Stimulated activated CD8-positive, alpha-beta memory T cell treated with anti-CD3 and anti-CD28 coated beads, Interleukin-4, amount 100 ng/mL, for 1 hour (primary cell): ENCODE measurements around the gene ARHGEF25.
"Not testable (repeated sequence)": the region's sequence is repeated elsewhere in the genome, so short reads cannot be mapped to it uniquely, and the experiment has no call there.

Experiments
- DNase-seq, 2 donors: peaks; one replicate each; pipeline ENCODE4 v3.0.0-alpha.2; 2020; ENCODE audit warnings: low read depth in 2 of 2, low spot score in 1 of 2

The ARHGEF25 gene

DNA sequence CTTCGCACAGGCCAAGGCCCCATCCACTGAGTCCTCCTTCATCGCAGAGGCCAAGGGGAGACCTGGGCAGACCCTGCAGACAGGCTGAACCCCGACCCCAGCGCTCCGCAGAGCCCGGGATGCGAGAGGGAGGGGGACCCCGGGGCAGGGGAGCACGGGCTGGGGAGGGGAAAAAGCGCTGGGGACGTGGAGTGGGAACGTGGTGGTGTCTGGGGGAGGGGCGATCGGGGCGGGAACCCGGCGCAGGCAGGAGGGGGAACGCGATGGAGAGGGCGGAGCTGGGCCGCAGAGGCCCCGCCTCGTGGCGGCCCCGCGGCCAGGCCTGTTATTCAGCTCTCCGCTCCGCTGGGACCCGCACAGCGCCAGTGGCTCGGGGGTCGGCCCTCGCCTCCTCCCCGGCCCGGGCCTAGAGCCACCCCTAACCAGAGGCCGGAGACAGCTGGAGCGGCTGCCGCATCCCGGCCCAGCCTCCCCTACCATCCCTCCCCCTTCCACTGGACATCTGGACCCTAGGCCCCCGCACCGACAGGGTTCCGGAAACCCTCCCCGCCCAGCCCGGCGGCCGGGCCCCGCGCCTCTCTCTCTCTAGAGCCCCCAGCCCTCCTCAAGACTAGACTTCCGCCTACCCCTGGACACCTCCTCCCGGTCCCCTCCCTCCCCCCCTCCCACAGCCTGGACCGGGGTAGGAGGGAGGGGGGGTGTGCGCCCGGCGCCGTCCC is at the start of gene ARHGEF25:
Gene ARHGEF25, plus strand, starts transcription at position 328 of the 719 bp plus-strand sequence. CDS start 460 bp downstream, outside the sequence.
- DNase-seq: no peak

DNA sequence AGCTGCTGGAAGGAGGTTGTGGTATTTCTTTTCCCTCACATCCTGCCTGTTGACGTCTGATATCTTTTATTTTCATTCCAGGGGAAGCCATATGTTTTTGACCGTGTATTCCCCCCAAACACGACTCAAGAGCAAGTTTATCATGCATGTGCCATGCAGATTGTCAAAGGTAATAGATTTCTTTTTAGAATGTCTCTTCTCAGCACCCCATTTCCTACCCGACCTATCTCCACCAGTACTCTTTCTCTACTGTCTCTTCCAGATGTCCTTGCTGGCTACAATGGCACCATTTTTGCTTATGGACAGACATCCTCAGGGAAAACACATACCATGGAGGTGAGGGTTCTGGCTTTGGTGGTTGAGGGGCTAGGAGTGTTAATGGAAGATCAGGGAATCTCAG is 47.9 kb upstream of the ARHGEF25 start:
- DNase-seq: no peak

DNA sequence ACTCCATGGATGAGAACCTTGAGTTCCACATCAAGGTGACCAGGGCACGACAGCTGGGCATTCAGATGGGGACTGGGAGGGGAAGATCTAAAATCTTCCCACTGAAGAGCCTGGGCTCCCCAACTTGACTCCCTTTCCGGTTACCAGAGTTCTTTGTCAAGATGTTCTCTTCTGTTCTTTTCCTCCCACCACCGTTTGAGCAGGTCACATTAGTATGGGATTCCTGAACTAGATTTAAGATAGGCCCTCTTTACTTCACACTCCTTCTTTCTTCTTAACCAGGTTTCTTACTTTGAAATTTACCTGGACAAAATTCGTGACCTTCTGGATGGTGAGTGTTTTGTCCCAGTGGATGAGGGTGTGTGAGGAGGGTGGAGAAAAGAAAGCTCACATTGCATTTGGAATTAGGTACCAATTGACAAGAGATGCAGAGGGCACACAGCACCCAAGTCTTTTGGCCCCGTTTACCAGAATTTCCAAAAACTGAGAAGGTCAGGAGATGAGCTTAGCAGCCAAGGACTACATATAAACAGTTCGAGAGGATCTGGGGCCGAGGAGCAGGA is 47.0 kb upstream of the ARHGEF25 start:
- no peak for DNase-seq

DNA sequence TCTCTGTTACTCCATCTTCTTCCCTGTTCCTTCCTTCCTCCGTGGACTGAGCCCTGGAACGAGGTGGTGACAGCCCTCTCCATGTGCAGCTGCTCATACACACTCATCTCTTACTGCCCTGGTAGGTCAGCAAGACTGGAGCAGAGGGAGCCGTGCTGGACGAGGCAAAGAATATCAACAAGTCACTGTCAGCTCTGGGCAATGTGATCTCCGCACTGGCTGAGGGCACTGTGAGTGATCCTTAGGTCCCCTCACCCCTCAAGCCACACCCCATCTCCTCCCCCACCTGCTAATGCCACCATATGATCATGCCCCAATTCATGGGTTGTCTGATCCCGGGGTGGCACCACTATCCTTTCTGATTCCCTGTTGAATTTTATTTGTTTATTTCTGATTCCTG is 42.4 kb upstream of the ARHGEF25 start:
- no peak for DNase-seq

DNA sequence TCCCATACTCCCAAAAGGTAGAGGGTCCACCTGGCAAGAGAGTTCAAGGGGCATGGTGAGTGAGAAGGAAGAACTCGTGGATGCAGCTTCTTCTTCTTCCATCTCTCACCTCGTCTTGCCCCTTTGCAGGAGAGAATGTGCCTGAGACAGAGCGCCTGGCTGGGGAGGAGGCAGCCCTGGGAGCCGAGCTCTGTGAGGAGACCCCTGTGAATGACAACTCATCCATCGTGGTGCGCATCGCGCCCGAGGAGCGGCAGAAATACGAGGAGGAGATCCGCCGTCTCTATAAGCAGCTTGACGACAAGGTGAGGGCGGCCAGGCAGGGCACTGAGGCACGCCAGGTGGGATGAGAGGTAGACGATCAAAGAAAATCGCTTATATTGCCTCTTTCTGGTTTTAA is 41.4 kb upstream of the ARHGEF25 start:
- no peak for DNase-seq

DNA sequence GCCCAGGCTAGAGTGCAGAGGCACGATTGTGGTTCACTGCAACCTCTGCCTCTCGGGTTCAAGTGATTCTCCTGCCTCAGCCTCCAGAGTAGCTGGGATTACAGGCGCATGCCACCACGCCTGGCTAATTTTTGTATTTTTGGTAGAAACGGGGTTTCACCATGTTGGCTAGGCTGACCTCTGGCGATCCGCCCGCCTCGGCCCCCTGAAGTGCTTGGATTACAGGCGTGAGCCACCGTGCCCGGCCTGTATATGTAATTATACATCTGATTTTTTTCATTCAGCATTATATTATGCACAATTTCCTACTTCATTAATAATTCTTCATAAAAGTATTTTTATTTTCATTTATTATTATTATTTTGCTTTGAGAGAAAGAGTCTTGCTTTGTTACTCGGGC is 40.8 kb upstream of the ARHGEF25 start:
- DNase-seq: not testable (repeated sequence)

DNA sequence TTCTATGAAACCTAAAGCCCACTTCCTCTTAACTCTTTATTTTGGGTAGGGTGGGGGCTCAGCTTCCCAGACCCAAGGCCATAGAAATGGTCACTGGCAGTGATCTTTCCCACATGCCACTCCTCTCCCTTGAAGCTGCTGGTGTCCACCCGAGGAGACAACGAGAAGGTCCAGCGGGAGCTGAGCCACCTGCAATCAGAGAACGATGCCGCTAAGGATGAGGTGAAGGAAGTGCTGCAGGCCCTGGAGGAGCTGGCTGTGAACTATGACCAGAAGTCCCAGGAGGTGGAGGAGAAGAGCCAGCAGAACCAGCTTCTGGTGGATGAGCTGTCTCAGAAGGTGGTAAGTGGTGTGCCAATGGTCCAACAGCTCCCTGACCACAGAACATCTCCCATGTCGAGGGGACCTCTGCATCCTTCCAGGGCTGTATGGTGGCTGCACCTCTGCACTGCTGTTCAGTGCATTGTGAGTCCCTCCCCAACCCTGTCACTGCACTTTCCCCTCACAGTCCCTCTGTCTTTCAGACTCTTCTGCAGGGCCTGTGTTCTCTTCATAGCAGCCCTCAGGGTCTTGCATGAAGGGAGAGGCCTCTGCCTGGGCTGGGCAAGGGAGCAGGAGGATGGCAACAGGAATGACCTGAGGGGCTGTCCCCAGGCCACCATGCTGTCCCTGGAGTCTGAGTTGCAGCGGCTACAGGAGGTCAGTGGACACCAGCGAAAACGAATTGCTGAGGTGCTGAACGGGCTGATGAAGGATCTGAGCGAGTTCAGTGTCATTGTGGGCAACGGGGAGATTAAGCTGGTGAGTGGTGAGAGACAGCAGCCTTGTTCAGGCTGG is 39.1 kb upstream of the ARHGEF25 start:
- no peak for DNase-seq

DNA sequence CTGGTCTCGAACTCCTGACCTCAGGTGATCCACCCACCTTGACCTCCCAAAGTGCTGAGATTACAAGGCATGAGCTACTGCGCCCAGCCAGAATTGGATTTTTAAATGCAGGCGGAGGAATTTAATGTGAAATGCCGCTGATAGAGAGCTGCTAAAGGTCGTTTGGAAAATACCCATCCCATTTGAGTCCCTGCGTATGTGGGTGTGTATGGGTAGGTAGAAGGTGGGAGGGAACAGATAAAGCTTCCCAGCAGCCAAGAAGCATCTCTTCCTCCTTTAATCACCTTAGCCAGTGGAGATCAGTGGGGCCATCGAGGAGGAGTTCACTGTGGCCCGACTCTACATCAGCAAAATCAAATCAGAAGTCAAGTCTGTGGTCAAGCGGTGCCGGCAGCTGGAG is 36.4 kb upstream of the ARHGEF25 start:
- no peak for DNase-seq

DNA sequence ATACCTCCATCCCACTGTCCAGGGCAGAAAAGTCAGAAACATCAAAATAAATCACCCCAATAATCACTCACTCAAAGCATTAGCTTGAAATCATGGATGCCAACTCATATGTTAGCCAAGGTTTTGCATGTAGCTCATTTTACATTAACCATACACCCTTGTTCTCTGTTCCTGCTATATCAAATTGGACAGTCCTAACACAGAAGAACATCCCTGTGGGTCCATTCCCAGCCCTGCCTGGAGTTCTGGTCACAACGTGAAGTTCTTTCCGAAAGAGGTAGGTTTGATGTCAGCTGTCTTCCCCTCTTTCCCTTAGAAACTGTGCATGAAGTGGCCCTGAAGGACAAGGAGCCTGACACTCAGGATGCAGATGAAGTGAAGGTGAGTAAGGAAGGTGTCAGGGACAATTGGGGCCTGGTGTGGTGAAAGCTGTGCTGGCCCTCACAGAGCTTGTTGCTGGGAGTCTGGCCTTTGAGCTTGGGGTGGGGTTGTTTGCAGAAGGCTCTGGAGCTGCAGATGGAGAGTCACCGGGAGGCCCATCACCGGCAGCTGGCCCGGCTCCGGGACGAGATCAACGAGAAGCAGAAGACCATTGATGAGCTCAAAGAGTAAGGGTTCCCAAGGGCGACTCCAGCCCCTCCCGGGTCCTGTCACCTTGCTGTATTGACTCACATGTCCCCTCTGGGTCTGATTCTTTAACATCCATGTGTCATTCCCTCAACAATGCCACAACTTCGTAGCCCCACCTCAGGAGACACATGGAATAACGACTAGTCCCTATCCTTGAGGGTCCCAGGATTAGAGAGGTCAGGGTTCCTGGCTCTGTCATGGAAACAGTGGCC is 35.2 kb upstream of the ARHGEF25 start:
- DNase-seq: no peak

DNA sequence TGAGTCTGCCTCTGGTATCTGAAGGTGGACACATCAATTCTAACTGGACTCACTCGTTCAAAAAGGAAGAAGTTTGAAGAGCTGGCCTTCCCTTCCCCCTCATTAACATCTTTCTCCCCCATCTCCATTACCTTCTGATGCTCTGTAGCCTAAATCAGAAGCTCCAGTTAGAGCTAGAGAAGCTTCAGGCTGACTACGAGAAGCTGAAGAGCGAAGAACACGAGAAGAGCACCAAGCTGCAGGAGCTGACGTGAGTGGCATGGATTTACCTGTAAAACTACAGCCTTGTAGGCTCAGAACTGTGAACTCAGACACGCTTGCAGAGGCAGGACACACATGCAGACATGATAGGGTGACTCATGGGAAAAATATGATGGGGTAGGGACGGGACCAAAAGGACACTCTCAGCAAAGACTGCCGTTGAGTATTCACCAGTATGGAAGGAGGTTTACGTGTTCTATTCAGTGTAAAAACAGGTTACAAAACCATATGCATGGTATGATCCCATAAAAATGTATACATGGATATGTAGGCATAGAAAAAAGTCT is 34.5 kb upstream of the ARHGEF25 start:
- DNase-seq: no peak

DNA sequence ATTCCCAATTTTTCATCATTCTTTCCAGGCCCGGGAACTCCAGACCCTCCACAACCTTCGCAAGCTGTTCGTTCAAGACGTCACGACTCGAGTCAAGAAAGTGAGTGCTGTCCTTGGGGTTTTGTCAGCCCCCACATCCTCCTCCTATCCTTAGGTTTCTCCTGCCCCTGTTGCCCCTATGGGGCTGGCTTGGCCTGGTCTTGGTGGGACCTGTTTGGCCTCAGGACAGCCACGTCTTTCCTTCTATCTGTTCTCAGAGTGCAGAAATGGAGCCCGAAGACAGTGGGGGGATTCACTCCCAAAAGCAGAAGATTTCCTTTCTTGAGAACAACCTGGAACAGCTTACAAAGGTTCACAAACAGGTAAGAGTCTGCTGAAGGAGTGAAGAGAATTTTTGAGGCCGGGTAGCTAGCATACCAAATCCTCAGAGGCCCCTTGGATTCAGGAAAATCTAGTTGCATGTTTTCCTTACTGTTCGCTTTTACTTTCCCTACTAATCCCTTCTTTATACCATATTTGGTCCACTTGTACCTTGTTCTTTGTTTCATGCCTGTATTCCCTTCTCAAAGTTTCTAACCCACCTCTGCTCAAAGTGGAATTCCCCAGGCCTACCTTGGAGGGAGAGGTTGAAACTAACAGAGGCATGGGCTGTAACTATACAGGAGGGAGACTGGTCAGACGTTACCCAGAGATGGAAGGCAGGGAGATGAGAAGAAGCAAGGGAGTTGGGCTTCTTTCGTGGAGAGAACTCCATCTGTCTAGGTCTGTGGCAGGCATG is 33.1 kb upstream of the ARHGEF25 start:
- no peak for DNase-seq

DNA sequence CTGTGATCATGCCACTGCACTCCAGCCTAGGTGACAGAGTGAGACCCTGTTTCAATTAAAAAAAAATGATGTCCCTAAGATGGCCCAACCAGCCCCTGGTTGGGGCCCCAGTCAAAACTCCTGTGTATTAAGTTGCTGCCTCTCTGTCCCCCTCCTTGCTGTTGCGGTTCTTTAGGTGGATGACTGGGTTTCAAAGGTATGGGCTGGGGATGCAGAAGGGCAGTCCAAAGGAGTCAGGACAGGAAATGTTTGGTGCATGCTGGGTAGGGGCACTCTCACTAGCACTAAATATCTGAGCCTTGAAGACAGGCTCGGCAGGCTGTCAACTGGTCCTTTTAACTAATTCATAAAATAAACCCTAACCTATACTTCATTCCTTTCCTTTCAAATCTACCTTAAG is 32.2 kb upstream of the ARHGEF25 start:
- DNase-seq: no peak

DNA sequence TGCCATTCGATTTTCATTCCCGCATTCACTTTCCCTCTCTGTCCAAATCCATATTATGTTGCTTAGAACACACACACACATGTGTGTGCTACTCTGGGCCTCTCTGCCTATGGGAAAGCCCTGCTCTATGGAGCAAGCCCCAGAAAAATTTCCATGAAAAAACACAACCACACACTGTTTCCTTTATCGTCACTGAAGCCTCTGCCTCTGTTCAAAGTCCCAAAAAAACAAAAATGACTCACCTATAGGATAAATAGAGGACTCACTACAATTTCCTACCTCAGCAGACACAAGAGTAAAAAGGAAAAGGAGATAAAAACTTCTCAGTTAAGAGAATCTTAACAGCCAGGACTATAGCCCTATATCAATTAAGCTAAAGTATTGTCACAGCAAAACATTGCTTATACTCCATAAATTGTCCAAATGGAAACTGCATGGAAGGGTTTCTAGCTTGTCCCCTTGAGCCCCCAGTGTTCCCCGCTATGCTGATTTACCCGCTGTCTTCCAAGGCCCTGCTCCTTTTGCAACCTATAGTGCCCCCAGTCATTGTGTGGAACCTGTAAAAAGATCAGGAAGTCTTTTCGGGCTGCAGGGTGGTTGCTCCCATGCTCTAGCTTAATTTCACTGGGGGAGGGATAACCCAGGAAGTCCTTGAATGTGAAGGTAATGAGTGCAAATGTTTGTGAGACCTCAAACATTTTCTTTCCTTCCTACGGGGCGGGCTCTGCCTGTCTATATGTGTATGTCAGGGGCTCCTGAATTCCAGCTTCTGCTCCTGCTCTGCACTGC is 31.4 kb upstream of the ARHGEF25 start:
- DNase-seq: no peak

DNA sequence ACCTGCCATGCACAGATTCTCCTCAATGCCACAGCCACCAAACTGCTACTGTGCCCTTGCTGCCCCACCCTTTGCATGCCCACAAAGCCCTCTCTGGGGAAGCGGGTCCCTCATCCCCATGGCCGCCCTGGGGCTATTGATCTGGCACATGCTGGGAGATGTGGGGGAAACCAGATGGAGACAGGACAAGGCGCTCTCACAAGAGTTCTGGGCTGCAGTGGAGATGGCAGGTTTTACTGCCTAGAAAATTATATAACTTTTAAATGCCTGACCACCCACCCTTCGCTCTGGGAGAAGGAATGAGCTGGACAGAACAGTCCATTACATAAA is 30.8 kb upstream of the ARHGEF25 start:
- DNase-seq: no peak

DNA sequence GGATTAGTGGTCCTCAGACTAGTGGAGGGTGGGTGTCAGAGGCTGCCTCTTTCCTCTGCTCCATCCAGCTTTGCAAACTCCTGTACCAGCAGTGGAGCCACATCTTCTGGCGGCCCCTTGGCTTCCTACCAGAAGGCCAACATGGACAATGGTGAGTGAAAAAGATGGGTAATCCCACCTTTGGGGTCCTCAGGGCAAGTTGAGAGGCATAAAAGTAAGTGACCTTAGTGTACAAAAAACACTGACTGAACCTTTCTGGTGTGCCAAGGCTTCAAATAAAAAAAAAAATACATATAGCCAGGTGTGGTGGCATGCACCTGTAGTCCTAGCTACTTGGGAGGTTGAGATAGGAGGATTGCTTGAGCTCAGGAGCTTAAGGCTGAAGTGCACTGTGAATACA is 29.4 kb upstream of the ARHGEF25 start:
- no peak for DNase-seq

DNA sequence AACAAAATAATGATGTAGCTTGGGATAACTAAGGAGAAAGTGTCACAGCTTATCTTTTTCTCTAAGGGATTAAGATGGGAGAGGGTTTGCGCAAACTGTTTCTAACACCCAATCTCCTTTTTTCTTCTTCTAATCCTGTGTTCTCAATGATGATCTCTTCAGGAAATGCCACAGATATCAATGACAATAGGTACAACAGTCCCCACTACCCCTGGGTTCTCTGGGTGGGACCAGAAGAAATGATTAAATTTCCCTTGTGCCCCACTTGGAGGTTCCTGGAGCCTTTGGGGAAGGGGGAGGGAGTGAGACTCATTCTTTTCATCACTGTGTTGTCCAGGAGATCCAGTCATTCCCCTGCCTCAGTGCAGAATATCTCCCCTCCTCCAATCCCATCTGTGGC is 28.8 kb upstream of the ARHGEF25 start:
- no peak for DNase-seq

DNA sequence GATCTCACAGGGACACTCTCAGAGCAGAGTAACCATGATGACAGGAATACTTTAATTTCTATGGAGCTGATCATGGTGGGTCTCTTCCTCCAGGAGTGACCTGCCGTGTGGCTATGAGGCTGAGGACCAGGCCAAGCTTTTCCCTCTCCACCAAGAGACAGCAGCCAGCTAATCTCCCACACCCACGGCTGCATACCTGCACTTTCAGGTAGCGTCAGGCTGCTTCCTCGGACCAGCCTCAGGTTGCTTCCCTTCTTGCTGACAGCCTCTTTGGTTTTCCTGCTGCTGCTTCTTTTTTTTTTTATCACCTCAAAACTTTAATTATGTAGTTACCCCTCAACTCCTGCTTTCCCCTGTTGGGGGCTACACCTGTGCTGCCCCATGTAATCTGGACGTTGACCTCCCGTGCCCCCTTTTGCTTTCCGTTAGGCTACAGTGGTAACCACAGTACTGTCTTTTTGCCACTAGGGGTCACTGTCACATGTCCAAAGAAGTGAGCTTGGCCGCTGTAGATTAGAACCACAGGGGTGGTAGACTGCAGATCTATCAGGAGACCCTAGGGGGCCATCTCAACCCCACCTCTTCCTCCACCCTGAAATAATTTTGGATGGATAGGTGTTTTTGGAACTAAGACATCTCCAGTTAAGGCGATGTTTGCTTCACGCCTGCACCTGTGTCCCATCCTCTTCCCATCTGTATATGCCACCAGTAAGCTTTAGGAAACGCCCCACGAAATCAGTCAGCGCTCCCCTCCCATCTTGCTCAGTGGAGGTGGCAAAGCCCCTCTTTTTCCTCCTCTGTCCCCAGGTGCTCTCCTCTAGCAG is 28.0 kb upstream of the ARHGEF25 start:
- peak in 1 of 2 donors; percentile 47 for DNase-seq

DNA sequence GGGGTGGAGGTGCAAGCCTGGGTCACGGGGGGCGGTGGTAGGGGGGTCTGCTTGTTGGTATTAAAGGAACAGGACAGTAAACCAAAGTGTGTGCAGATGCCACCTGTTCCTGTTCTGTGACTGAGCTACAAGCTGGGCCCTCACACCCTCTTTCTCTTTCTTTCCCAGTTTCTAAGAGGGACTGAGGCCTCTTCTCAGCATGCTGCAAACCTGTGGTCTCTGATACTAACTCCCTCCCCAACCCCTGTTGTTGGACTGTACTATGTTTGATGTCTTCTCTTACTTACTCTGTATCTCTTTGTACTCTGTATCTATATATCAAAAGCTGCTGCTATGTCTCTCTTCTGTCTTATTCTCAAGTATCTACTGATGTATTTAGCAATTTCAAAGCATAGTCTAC is 27.2 kb upstream of the ARHGEF25 start:
- no peak for DNase-seq

DNA sequence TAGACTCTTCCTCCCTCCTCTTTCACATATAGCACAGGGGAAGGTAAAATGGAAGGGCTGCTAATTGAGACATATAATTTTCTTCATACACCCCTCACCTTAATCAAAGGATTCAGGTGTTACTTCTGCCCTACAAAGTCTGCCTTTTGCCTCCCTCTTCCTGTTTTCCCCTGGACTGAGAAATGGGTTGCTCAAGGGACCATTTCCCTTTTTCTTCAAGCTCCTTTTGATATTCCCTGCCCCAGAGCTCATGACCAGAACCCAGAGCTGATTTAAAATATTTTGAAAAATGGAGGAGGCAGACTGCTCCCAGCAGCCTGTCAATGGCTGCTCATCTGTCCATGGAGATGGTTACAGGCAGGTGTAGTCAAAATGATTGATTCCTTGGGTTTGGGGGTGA is 26.5 kb upstream of the ARHGEF25 start:
- no peak for DNase-seq
